Stimulated activated CD8-positive, alpha-beta memory T cell treated with anti-CD3 and anti-CD28 coated beads, Interleukin-7, amount 100 ng/mL, for 1 hour (primary cell): ENCODE results near the gene ANKRD27.
A peak's percentile ranks its signal among the peaks of the same experiment; 100 is the strongest.
"Not testable (repeated sequence)": the region's sequence is repeated elsewhere in the genome, so short reads cannot be mapped to it uniquely, and the experiment has no call there.

ENCODE experiments used
- DNase-seq, 2 donors: peaks; one replicate each; pipeline ENCODE4 v3.0.0-alpha.2; 2020; ENCODE audit warnings: low read depth in 2 of 2

The ANKRD27 gene

DNA sequence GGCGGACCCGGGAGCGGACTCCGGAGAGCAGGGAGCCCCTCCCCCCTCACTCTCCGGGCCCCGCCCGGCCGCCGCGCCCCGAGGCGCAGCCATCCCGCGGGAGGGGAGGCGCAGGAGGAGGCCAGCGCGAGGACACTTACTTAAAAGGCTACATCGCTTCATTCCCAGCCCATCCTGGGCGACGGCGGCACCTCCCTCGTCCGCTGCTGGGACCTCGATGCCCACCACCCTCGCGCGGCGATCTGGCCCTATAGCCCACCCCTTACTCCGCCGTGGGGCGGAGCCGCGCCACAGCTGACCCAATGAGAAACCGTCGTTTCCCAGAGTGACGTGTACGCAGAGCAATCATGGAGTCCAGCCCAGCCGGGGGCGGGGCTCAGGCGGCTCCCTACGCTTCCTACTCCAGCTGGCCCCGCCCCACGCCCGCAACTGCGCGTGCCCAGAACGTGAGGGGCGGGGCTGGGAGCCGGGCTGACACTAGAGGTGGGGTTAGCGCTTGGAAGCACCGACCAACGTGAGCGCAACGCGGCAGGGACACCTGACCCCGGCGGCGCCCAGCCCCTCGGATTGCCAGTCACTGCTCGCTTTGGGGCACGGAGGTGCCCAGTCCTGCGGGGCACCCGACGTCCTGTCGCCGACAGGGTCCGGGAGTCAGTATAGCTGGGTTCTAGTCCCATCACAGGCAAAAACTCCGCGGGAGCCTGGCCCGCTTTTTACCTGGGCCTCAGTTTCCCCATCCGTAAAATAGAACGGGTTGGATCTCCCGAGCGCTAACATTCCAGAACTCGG, at the start of gene ANKRD27:
Gene ANKRD27 (minus strand): TSS at position 250 of the 789 bp plus-strand sequence. CDS start 16,165 bp downstream, outside the sequence.
- peak; percentile 95 for DNase-seq

- no peak for DNase-seq
Measured at GRCh38 chr19:32720936-32721250, 45.9 kb upstream of the ANKRD27 start.

GRCh38 chr19:32720216-32720935, 45.4 kb upstream of the ANKRD27 start:
- no peak for DNase-seq

DNA sequence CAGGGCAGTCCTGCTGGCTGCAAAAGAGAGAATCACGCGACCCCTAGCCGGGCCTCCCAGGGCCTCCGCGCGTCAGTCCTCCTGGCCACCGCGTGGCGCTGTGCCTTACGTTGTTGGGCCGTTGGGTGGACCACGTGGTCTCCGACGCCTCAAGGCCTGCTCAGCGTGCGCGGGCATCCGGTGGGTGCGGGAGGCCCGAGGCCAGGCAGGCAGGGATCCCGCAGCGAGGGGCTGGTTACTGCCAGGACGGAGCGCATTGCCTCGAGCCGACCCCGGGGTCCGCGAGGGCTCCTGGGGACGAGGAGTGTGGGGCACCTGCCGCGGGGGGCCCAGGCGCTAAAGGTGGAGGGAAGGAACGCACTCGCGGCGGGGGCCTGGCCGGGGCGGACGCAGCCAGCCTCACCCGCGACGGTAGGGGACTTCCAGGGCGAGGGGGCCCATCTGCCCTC, 44.7 kb upstream of the ANKRD27 start, which contains the start of gene TDRD12:
Gene TDRD12 (plus strand): TSS at position 157 of the 449 bp plus-strand sequence. CDS start 306 bp downstream, outside the sequence.
- DNase-seq: no peak

GRCh38 chr19:32718286-32718685, 43.3 kb upstream of the ANKRD27 start:
- no peak for DNase-seq

- DNase-seq: no peak
Measured at GRCh38 chr19:32717496-32717895, 42.5 kb upstream of the ANKRD27 start.

GRCh38 chr19:32716203-32716602, 41.2 kb upstream of the ANKRD27 start:
- DNase-seq: not testable (repeated sequence)

DNA sequence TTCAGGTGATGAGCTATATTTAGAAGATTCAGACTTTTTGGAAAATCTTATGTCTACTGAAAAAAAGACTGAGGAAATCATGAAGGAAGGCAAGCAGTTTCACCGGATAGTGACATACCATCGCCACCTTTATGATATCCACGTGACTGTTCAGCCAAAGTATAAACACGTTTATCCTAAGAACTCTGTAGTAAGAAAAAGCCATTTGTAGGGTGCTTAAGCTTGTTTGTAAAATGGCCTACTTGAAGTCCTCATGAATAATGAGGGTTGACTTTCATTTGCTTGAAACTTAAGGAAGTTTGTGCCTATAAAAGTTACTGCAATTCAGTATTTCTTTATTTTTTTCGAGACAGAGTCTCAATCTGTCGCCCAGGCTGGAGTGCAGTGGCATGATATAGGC, 36.8 kb upstream of the ANKRD27 start:
- DNase-seq: no peak

- no peak for DNase-seq
Measured at GRCh38 chr19:32709032-32709431, 34.1 kb upstream of the ANKRD27 start.

DNA sequence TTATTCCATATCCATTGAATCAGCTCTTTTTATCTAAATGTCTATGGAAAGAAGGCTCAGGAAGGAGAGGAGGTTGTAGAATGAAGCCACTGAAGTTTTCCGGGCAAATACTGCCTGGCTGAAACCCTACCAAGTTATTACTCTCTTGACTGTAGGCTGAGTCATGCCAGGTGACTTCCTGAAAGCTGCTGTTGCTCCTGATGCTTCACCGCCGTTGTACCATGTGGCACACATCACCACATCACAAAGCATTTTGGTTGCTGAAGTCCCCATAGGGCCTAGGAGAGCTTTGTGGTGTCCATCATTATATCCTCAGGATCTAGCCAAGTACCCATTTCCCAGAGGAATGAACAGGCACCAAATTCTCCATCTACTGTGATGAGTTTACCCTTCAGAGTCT, 33.5 kb upstream of the ANKRD27 start:
- DNase-seq: no peak

- not testable (repeated sequence) for DNase-seq
Measured at GRCh38 chr19:32704006-32704405, 29.0 kb upstream of the ANKRD27 start.

DNA sequence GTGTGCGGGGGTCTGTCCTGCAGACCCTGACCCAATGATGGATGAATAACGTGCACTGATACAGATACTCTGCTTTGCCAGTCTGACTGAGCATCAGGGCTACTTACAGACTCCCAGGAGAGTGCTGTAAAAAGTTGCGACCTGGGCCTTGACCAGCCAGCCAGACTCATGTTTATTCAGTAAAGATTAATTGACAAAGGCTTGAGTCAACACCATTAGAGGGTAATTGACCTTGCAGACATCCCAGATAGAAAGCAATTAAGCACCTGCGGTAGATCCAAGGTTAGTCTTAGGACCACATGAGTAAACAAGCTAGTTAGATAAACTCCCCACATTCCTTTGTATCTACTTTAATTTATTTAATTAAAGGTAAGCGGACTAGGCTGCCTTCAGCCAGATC, 27.0 kb upstream of the ANKRD27 start:
- DNase-seq: no peak

- not testable (repeated sequence) for DNase-seq
Measured at GRCh38 chr19:32700129-32700528, 25.1 kb upstream of the ANKRD27 start.

DNA sequence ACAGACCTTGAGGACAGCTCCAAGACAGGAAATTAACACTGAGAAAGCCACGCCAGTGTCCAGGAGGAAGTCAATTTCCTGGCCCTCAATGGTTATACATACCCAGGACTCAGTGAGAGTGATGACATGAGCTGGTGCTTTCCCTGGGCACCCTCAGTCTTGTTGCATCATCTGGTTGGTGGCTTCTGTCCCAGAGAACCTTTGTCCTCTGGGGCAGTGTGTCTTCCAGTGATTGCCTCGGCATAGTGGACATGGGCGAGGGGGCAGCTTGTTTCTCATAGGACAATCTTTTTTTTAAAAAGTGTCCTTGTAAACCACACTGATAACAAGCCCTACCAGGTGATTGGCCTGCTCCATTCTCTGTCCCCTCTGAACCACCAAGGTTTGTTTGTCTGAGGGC, 21.8 kb upstream of the ANKRD27 start:
- not testable (repeated sequence) for DNase-seq

- DNase-seq: not testable (repeated sequence)
Measured at GRCh38 chr19:32695506-32695905, 20.5 kb upstream of the ANKRD27 start.

DNA sequence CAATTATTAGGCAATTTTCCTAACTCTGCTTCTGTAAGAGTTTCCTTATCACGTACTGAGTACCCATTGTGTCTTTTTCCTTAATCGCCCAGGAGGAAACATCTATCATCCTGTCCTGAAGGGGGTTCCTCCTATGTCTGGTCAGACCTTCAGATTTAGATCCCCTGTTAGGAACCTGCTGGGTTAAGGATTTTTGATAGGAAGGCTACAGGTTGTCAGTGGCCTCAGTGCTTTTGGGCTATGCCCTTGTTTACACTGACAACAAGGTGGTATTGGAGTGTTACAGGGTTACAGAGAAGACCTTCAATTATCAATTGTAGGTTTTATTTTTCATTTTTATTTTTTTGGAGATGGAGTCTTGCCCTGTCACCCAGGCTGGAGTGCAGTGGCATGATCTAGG, 19.9 kb upstream of the ANKRD27 start:
- not testable (repeated sequence) for DNase-seq

- DNase-seq: not testable (repeated sequence)
Measured at GRCh38 chr19:32694316-32694715, 19.3 kb upstream of the ANKRD27 start.

DNA sequence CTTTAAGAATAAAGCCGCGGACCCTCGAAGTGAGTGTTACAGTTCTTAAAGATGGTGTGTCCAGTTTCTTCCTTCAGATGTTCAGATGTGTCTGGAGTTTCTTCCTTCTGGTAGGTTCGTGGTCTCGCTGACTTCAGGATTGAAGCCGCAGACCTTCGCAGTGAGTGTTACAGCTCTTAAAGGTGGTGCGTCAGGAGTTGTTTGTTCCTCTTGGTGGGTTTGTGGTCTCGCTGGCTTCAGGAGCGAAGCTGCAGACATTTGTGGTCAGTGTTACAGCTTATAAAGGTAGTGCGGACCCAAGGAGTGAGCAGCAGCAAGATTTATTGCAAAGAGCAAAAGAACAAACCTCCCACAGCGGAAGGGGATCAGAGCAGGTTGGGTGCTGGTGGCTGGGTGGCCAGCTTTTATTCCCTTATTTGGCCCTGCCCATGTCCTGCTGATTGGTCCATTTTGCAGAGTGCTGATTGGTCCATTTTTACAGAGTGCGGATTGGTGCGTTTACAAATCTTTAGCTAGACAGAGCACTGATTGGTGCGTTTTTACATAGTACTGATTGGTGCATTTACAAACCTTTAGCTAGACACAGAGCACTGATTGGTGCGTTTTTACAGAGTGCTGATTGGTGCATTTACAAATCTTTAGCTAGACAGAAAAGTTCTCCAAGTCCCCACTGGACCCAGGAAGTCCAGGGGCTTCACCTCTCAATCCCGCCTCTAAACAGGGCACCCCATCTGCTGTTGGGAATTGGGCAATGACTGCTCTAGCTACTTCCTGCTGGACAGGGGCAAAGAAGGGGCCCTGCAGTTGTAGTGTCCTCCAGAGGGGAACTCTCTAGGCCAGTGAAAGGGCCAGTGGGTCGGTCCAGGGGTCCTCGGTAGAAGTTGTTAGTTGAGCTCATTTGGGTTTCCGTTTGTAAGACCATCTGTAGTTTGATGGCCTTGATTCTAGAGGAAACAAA, 18.4 kb upstream of the ANKRD27 start:
- peak in 1 of 2 donors; percentile 5 for DNase-seq

GRCh38 chr19:32692727-32693061, 17.7 kb upstream of the ANKRD27 start:
- no peak for DNase-seq

- DNase-seq: no peak
Measured at GRCh38 chr19:32691952-32692726, 17.2 kb upstream of the ANKRD27 start.

DNA sequence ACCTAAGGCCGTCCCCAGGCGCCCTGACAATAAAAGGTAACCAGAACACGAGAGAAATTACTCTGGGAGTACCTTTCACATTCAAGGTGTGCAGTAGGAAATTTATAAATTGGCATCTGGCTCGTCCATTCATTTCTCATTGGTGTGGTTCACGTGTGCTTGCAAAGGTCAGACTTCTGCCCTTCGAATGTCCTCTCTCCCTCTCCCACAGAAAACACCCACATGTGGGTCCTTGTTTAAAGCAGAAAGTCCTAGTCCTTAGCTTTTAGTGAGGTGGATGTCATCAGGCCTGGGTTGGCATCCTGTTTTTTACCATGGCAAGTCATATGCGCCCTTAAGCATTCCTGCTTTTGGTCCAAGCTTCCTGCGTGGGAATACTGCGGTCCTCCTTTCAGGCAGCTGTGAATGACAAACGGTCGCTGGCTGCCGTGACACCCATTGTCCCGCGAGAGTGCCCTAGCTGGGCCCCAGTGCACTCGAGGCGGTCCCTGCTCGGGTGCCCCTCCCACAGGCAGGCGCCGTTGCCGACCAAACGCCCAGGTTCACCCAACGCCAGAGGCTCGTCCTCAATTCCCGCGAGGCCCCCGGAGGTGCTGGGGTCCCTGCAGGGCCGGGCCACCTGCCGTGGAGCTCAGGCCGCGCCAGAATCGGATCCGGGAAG, 16.4 kb upstream of the ANKRD27 start, which contains the start of gene NUDT19:
Gene NUDT19 (plus strand): TSS at position 531 of the 661 bp plus-strand sequence. CDS start 140 bp downstream, outside the sequence.
- DNase-seq: peak; percentile 42 to 50
